ENCODE results near the gene SLC39A11.

SLC39A11 gene

DNA sequence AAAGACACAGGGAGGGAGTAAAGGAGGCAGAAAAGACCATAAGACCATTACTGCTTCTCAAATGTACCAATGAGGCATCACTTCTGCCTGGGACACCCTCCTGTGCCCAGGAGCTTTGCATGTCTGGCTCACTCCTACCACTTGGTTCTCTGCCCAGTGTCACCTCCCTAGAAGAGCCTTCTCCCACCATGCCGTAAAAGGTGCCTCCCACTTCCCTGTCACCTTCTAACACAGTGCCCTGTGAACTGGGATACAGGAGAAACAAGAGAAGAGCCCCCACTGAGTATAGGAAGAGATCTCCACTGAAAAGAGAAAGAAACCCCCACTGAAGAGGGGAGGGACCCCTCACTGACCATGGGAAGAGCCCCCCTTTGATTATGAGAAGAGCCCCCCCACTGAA lies 486.9 kb downstream of the SLC39A11 start:
- no peak for DNase-seq

DNA sequence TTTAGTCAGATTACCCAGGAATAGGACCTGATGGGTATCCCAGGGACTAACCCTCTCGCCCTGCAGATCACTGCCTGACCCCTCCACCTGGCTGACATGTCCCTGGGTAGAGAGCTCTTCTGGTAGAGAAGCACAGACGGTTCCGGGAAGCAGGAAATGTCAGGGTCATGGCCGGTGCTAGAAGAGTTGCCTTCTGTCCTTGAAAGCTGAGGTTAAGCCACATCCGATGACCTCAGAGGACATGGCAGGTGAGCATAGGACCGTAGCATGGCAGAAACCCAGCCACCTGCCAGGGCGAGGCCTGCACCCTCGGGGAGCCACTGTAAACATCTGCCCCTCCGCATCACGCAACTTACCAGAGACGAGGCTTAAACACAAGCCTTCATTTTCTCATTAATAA lies 488.0 kb downstream of the SLC39A11 start:
- no peak for DNase-seq

DNA sequence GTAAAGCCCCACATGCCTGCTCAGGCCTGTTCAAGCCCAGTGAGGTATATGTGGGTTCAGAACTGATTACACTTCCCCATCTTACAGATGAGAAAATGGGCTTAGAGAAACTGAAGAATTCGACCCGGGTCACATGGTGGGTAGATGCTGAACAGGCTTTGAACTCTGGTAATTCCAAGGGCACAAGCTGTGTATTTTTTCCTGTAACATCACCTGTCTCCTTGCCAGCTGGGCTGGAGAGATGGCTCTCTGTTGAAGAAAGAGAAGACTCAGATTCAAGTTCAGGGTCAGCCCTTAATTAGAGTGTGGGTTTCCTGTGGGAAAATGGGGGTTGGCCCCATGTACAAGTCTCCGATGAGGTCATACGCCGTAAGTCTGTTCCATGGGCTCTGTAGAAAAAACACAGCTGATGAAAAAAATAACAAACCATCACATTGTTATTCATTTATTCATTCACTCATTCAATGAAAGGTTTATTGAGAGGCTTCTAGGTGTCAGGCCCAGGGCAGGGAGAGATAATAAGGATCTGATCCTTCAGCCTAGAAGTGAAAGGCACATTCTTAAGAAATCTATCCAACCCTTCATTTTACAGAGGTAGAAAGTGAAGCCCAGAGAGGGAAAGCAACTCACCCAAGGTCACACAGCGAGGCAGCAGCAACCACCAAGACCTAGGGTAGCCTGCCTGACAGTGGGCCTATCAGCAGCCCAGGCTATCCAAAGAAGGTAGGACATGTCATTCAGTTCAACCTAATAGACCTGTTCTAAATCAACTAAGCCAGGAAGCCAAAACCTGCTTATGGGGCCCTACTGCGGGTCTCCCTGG lies 488.9 kb downstream of the SLC39A11 start:
- no peak for DNase-seq

DNA sequence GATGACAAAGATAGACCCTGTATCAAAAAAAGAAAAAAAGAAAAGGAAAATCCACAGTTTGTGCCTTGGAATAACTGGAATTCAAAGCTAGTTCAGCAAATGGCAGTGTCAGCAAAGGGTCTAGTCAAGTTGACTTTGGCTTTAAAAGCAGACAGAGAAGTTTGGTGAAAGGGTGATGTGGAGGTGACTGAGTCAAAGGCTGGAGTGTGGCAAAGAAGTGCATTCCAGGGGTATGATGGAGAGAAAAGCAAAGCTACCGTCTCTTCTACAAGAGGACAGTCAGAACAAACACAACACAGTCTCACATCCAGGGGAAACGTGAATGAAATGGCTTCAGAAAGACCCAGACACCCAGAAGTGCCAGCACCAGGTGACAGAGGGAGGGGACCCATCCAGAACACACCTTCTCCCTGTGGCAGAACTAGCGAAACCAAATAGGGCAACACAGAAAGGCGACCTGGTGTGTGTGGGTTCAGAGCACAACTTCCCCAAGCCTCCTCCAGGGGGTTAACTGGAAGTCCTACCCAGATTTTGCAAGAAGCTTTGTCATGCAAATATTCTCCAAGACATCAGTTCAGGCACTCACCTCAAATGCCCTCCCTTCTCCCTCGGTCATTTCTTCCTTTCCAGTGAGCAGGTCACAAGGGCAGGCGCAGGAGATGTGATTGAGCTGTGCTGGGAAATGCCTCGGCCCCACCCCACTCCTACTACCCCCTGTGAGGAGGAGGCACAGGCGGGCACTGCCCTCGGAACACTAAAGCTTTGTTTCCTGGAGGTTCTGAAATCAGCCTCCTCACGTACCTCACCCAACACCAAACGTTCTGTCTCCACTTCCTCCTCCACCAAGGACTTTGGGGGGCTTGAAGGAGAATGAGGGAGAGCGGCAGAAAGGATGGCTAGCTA lies 489.7 kb downstream of the SLC39A11 start:
- DNase-seq, result no peak

DNA sequence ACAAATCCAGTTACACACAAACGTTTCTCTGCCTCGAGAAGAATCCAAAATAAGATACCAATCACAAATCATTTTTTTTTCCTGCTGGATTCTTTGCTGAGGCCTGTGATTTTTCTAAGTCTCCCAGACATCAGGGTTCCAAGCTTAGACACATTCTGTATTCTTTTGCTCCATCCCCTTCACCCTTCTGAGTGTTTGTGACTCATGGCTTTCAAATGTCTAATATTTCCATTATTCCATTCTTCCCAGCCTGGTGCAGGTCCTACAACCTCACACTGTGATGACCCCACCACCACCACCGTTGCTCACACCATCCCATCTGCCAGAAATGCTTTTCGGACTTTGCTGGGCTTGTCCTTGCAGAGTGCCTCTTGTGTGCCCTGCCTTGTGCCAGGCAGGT lies 491.6 kb downstream of the SLC39A11 start:
- no peak for DNase-seq

DNA sequence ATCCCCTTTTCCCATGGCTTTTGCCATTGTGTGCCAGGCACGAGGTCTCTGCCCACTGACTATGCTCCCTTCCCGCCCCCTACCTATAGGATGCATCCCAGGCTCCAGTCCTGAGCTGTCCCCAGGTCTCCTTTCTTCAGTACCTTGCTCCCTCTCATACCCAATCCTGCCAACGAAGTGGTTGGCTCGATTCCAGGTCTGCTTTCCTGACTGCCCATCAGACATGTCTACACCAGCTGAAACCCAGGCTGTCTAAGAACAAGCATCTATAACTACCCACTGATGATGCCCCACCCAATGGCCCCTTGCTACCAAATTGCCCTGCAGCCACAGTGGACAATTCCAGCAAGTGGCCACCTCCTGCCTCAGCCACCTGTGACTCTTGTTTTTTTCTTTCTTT lies 492.6 kb downstream of the SLC39A11 start:
- DNase-seq, result no peak

DNA sequence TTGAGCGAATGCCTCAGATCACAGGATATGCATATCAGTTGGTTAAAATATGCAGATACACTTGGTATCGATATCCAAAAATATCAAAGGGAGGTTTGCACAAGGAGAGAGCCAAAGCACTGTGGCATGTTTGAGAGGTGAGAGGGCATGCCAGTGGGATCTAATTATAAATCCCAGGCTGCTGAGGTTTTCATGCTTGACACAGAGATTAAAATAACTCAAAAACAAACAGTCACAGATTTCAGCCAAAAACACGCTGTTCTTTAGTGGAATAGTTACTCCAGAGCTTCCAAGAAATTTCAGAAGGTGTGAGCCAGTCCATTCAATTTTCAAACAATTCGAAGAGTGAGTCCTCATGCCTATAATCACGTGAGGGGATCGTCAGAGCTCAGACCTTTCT lies 493.8 kb downstream of the SLC39A11 start:
- DNase-seq, result no peak

DNA sequence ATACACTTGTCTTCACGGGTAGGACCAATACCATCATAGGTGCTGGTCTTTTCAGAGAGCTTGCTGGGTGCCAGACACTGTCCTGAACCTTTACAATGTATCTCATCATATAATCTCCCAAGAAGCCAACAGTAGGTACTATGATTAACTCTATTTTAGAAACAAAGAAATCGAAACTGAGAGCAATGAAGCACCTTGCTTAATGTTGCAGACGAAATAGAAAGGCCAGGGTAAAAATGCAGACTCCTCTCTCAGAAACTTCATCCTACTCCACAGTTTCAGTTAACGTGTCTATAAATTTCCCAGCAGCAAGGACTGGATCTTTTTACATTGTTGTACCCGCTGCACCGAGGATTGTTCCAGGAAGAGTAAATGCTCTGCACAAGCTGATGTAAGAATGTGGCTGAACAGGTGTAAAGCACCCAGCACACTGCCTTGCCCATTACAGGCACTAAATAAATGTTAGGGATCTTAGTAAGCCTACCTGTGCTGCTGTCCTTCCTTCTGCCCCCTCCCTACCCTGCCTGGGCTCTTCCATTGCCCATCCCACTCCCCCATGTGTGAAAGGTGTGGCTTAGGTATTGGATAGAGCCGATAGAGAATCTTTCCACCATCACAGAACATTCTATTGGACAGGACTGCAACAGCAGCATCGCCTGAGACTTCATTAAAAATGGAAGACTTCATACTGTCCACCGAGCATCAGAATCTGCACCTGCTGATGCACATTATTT lies 495.0 kb downstream of the SLC39A11 start:
- DNase-seq, result no peak
